Neural cell (in vitro differentiated cells): ENCODE results near the gene LILRB2. TPM values are rescaled to one million over a fixed set of nuclear protein-coding genes. Genes with fewer than 3 reads are reported as not detected.
"Not testable (repeated sequence)": the region's sequence is repeated elsewhere in the genome, so short reads cannot be mapped to it uniquely, and the experiment has no call there.

Experiments used
- H2AFZ ChIP-seq: fragments of 200-600, 300-800 bp; sonication (generic), shearing (Covaris generic); 2 replicates; pipeline ENCODE4 v1.6.0; 2014; ENCODE audit warnings: low read depth, mild to moderate bottlenecking, antibody characterized with exemption, low read length, moderate library complexity
- H3F3A ChIP-seq: fragments of 200-600 bp; shearing (Covaris generic); 2 replicates; pipeline ENCODE4 v1.6.1; 2016; ENCODE audit warnings: mild to moderate bottlenecking, moderate library complexity, mixed read lengths, antibody characterized with exemption, low read length; ENCODE audit not compliant: insufficient read depth, poor library complexity, severe bottlenecking
- H3K27ac ChIP-seq: fragments of 200-600, 300-800 bp; sonication (generic), shearing (Covaris generic); 2 replicates; pipeline ENCODE4 v1.5.1; 2014; ENCODE audit warnings: mild to moderate bottlenecking, low read length, moderate library complexity
- H3K27me3 ChIP-seq: fragments of 300-800, 200-600 bp; sonication (generic), shearing (Covaris generic); 2 replicates; pipeline ENCODE4 v1.6.0; 2014; ENCODE audit warnings: mild to moderate bottlenecking, low read depth, low read length, moderate library complexity; ENCODE audit not compliant: insufficient read depth
- H3K36me3 ChIP-seq: fragments of 300-800, 200-600 bp; sonication (generic), shearing (Covaris generic); 2 replicates; pipeline ENCODE4 v1.5.1; 2014; ENCODE audit warnings: mild to moderate bottlenecking, antibody characterized with exemption, low read length, moderate library complexity; ENCODE audit not compliant: insufficient read depth
- H3K4me2 ChIP-seq: fragments of 300-800, 200-600 bp; sonication (generic), shearing (Covaris generic); 2 replicates; pipeline ENCODE4 v1.6.0; 2014; ENCODE audit warnings: mild to moderate bottlenecking, low read length
- H3K4me3 ChIP-seq: fragments of 300-800, 200-600 bp; sonication (generic), shearing (Covaris generic); 2 replicates; pipeline ENCODE4 v1.5.1; 2014; ENCODE audit warnings: mild to moderate bottlenecking, low read length, moderate library complexity
- H3K79me2 ChIP-seq: fragments of 200-600 bp; shearing (Covaris generic); replicated peaks from 2 replicates; pipeline ENCODE4 v1.6.0; 2014; ENCODE audit warnings: mild to moderate bottlenecking, low read length, moderate library complexity; ENCODE audit not compliant: insufficient read depth
- H3K9ac ChIP-seq: fragments of 300-800, 200-600 bp; sonication (generic), shearing (Covaris generic); 2 replicates; pipeline ENCODE4 v1.6.1; 2016; ENCODE audit warnings: mild to moderate bottlenecking, low read length, mixed read lengths
- H3K9me2 ChIP-seq: fragments of 200-600 bp; shearing (Covaris generic); 2 replicates; pipeline ENCODE4 v1.6.1; 2016; ENCODE audit warnings: mild to moderate bottlenecking, low read length, mixed read lengths; ENCODE audit not compliant: insufficient read depth
- H3K9me3 ChIP-seq: fragments of 200-600, 300-800 bp; sonication (generic), shearing (Covaris generic); 2 replicates; pipeline ENCODE4 v1.6.1; 2016; ENCODE audit warnings: mild to moderate bottlenecking, mixed run types, low read length, moderate library complexity, mixed read lengths
- H4K20me1 ChIP-seq: fragments of 200-600 bp; shearing (Covaris generic); 2 replicates; pipeline ENCODE4 v1.6.1; 2016; ENCODE audit warnings: mild to moderate bottlenecking, mixed run types; ENCODE audit not compliant: insufficient read depth
- CTCF ChIP-seq: fragments of 450-650 bp; IDR thresholded peaks from 2 replicates; pipeline ENCODE4 v1.5.1; 2014; ENCODE audit warnings: antibody characterized with exemption, mild to moderate bottlenecking, moderate library complexity; ENCODE audit not compliant: poor library complexity, severe bottlenecking
- EP300 ChIP-seq: fragments of 450-650 bp; conservative IDR thresholded peaks from 2 replicates; pipeline ENCODE4 v1.6.1; 2014; ENCODE audit warnings: antibody characterized with exemption, mild to moderate bottlenecking, moderate library complexity; ENCODE audit not compliant: poor library complexity, severe bottlenecking
- EZH2 ChIP-seq: fragments of 200-600, 300-800 bp; shearing (Covaris generic), sonication (generic); IDR thresholded peaks from 2 replicates; pipeline ENCODE4 v1.6.1; 2014; ENCODE audit warnings: antibody characterized with exemption, low read length, borderline replicate concordance, mild to moderate bottlenecking; ENCODE audit not compliant: insufficient read depth, poor library complexity, severe bottlenecking
- MXI1 ChIP-seq: fragments of 450-650 bp; conservative IDR thresholded peaks from 2 replicates; pipeline ENCODE4 v1.6.1; 2014; ENCODE audit warnings: antibody characterized with exemption, mild to moderate bottlenecking; ENCODE audit not compliant: poor library complexity, severe bottlenecking
- POLR2AphosphoS5 ChIP-seq: IDR thresholded peaks from 2 replicates; pipeline ENCODE4 v1.6.1; 2012
- RAD21 ChIP-seq: fragments of 450-650 bp; conservative IDR thresholded peaks from 2 replicates; pipeline ENCODE4 v1.6.1; 2014; ENCODE audit warnings: antibody characterized with exemption, mild to moderate bottlenecking, moderate library complexity
- REST ChIP-seq: IDR thresholded peaks from 2 replicates; pipeline ENCODE4 v1.6.1; 2012; ENCODE audit warnings: borderline replicate concordance
- SMC3 ChIP-seq: fragments of 450-650 bp; conservative IDR thresholded peaks from 2 replicates; pipeline ENCODE4 v1.6.1; 2014; ENCODE audit warnings: antibody characterized with exemption, mild to moderate bottlenecking, moderate library complexity; ENCODE audit not compliant: poor library complexity
- TAF1 ChIP-seq: IDR thresholded peaks from 2 replicates; pipeline ENCODE4 v1.6.1; 2012; ENCODE audit warnings: low read depth
- polyA plus RNA-seq: library from polyadenylated mRNA; depleted of rRNA; stranded (reverse); fragments of >200 nt; gene quantifications from 2 replicates; pipeline ENCODE4 v1.2.3, GENCODE V29; 2014

The LILRB2 gene
- polyA plus RNA-seq, 1 donor from 2014 or later = not detected

- Histone ChIP-seq H2AFZ (no peak overlapping the region), H4K20me1 (no peaks in the 10 kb centered on the region), H3K4me3 (no peak overlapping the region), H3K27me3 (no peaks in the 10 kb centered on the region), H3K4me2 (no peak overlapping the region), H3K9me2 (no peaks in the 10 kb centered on the region), H3K9ac (no peak overlapping the region), H3K36me3 (no peaks in the 10 kb centered on the region), H3F3A (no peaks in the 10 kb centered on the region), H3K9me3 (no peaks in the 10 kb centered on the region), H3K27ac (no peak overlapping the region), H3K79me2 (no peaks in the 10 kb centered on the region)
- TF ChIP-seq POLR2AphosphoS5 (no peak), SMC3 (no peak), RAD21 (no peak), EP300 (no peak), CTCF (no peak), TAF1 (no peak), EZH2 (no peak), REST (no peak), MXI1 (no peak)
These were observed 1.4 kb downstream of the LILRB2 start for GRCh38 chr19:54279406-54279962.

GRCh38 chr19:54278571-54279195 is 2.2 kb downstream of the LILRB2 start:
- not testable (repeated sequence) for H3K79me2 ChIP-seq, H3K9ac ChIP-seq, H3K27me3 ChIP-seq, H3K9me2 ChIP-seq, H3K9me3 ChIP-seq, H3K4me2 ChIP-seq, H3K27ac ChIP-seq, H2AFZ ChIP-seq, H3K36me3 ChIP-seq, H4K20me1 ChIP-seq, H3F3A ChIP-seq, H3K4me3 ChIP-seq

GRCh38 chr19:54278056-54278455 is 2.9 kb downstream of the LILRB2 start:
- H3K27me3 ChIP-seq, H4K20me1 ChIP-seq, H3K9ac ChIP-seq, H3K79me2 ChIP-seq, H3K4me2 ChIP-seq, H3F3A ChIP-seq, H3K9me2 ChIP-seq, H3K36me3 ChIP-seq, H3K9me3 ChIP-seq, H3K4me3 ChIP-seq, H3K27ac ChIP-seq, H2AFZ ChIP-seq: not testable (repeated sequence)

GRCh38 chr19:54277111-54277615 is 3.7 kb downstream of the LILRB2 start:
- not testable (repeated sequence) for H3K36me3 ChIP-seq, H3K4me3 ChIP-seq, H3K9me3 ChIP-seq, H3K27ac ChIP-seq, H3K79me2 ChIP-seq, H2AFZ ChIP-seq, H3K9ac ChIP-seq, H4K20me1 ChIP-seq, H3K4me2 ChIP-seq, H3F3A ChIP-seq, H3K27me3 ChIP-seq, H3K9me2 ChIP-seq
